ENCODE measurements around the gene LBP. TPM values are rescaled to one million over a fixed set of nuclear protein-coding genes. Genes with fewer than 3 reads are reported as not detected.
"Not testable (repeated sequence)": the region's sequence is repeated elsewhere in the genome, so short reads cannot be mapped to it uniquely, and the experiment has no call there.

The LBP gene
- total RNA-seq, 4 donors from 2014 or later, result not detected

- no peaks in the 10 kb centered on the region for H3K27me3 ChIP-seq
- no peak overlapping the region for H3K27ac ChIP-seq
- no peak overlapping the region for H3K4me3 ChIP-seq
- no peaks in the 10 kb centered on the region for H3K36me3 ChIP-seq
- no peaks in the 10 kb centered on the region for H3K9me3 ChIP-seq
- H3K4me1 ChIP-seq, result peaks cover 0 to 13% (median 0%) of the 10 kb centered on the region in 4 donors
- DNase-seq, result no peak
- TF ChIP-seq CTCF (IDR thresholded peaks at IDR 0.05), result no peak
- no peak for TF ChIP-seq POLR2A (IDR thresholded peaks at IDR 0.05)
Measured at GRCh38 chr20:38377039-38377685, 30.9 kb downstream of the LBP start.

GRCh38 chr20:38377838-38378237 lies 31.6 kb downstream of the LBP start:
- peaks cover 0 to 13% (median 0%) of the 10 kb centered on the region in 4 donors for H3K4me1 ChIP-seq
- not testable (repeated sequence) for H3K4me3 ChIP-seq, H3K27ac ChIP-seq, H3K36me3 ChIP-seq, DNase-seq, H3K9me3 ChIP-seq, H3K27me3 ChIP-seq

GRCh38 chr20:38383147-38383546 lies 36.9 kb downstream of the LBP start:
- Histone ChIP-seq H3K4me3 (no peak overlapping the region), H3K9me3 (no peaks in the 10 kb centered on the region), H3K27ac (no peak overlapping the region), H3K36me3 (no peaks in the 10 kb centered on the region), H3K4me1 (no peaks in the 10 kb centered on the region), H3K27me3 (no peaks in the 10 kb centered on the region)
- no peak for TF ChIP-seq CTCF (IDR thresholded peaks at IDR 0.05)
- TF ChIP-seq POLR2A (IDR thresholded peaks at IDR 0.05), result no peak
- DNase-seq, result no peak

- H3K9me3 ChIP-seq, result no peaks in the 10 kb centered on the region
- no peak overlapping the region for H3K27ac ChIP-seq
- DNase-seq, result no peak
- TF ChIP-seq POLR2A (IDR thresholded peaks at IDR 0.05), result no peak
- no peak overlapping the region for H3K4me3 ChIP-seq
- H3K27me3 ChIP-seq, result no peaks in the 10 kb centered on the region
- no peaks in the 10 kb centered on the region for H3K4me1 ChIP-seq
- no peaks in the 10 kb centered on the region for H3K36me3 ChIP-seq
Measured at GRCh38 chr20:38386004-38386403, 39.7 kb downstream of the LBP start.

- TF ChIP-seq CTCF (IDR thresholded peaks at IDR 0.05) (no peak), POLR2A (IDR thresholded peaks at IDR 0.05) (no peak)
- Histone ChIP-seq H3K4me1 (no peaks in the 10 kb centered on the region), H3K27me3 (no peaks in the 10 kb centered on the region), H3K9me3 (no peaks in the 10 kb centered on the region), H3K27ac (no peak overlapping the region), H3K36me3 (no peaks in the 10 kb centered on the region), H3K4me3 (no peak overlapping the region)
- no peak for DNase-seq
Measured at GRCh38 chr20:38386851-38387250, 40.6 kb downstream of the LBP start.

- Histone ChIP-seq H3K27me3 (no peaks in the 10 kb centered on the region), H3K4me3 (no peak overlapping the region), H3K9me3 (no peaks in the 10 kb centered on the region), H3K4me1 (no peaks in the 10 kb centered on the region), H3K36me3 (no peaks in the 10 kb centered on the region), H3K27ac (no peak overlapping the region)
- no peak for DNase-seq
- no peak for TF ChIP-seq CTCF (IDR thresholded peaks at IDR 0.05)
- TF ChIP-seq POLR2A (IDR thresholded peaks at IDR 0.05), result no peak
Measured at GRCh38 chr20:38387953-38388352, 41.7 kb downstream of the LBP start.

- H3K4me3 ChIP-seq, result no peak overlapping the region
- H3K27ac ChIP-seq, result no peak overlapping the region
- no peaks in the 10 kb centered on the region for H3K27me3 ChIP-seq
- H3K36me3 ChIP-seq, result no peaks in the 10 kb centered on the region
- H3K9me3 ChIP-seq, result no peaks in the 10 kb centered on the region
- H3K4me1 ChIP-seq, result no peaks in the 10 kb centered on the region
- no peak for TF ChIP-seq CTCF (IDR thresholded peaks at IDR 0.05)
- TF ChIP-seq POLR2A (IDR thresholded peaks at IDR 0.05), result no peak
- DNase-seq, result no peak
Measured at GRCh38 chr20:38392356-38392755, 46.1 kb downstream of the LBP start.
